NCI-H2227 (cell line): ENCODE results near the gene KLHL17.
"Not testable (repeated sequence)": the region's sequence is repeated elsewhere in the genome, so short reads cannot be mapped to it uniquely, and the experiment has no call there.

Experiments used
- DNase-seq: peaks from one replicate; lab custom pipeline; 2025; ENCODE audit not compliant: unreplicated experiment; lab: John Stamatoyannopoulos, UW

The KLHL17 gene

DNA sequence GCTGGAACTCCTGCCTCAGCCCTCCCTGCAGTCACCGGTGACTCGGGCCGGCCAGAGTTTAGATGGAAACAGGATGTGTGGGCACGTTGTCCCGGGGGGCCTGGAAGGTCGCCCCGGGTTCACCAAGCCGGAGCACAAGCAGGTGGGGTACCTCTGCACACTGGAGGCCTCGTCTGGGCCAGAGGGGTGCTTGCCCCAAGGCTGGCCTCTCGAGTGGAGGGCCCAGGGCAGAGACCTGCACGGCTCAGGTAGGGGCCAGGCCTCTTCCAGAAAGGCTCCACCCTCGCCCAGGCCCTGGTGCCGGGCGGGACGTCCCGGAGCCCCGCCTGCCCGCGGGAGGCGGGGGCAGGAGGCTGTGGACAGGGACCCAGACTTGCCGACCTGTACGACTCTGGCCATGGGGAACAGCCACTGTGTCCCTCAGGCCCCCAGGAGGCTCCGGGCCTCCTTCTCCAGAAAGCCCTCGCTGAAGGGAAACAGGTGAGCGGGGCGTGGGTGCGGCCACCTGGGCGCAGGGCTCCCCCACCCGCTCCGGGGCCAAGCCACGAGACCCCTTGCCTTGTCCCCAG, 5.8 kb downstream of the KLHL17 start, which contains the start of gene PLEKHN1:
PLEKHN1 (plus strand) TSS at position 348 of the 569 bp plus-strand sequence; CDS start at position 398, 50 bp downstream.
- no peak for DNase-seq

DNA sequence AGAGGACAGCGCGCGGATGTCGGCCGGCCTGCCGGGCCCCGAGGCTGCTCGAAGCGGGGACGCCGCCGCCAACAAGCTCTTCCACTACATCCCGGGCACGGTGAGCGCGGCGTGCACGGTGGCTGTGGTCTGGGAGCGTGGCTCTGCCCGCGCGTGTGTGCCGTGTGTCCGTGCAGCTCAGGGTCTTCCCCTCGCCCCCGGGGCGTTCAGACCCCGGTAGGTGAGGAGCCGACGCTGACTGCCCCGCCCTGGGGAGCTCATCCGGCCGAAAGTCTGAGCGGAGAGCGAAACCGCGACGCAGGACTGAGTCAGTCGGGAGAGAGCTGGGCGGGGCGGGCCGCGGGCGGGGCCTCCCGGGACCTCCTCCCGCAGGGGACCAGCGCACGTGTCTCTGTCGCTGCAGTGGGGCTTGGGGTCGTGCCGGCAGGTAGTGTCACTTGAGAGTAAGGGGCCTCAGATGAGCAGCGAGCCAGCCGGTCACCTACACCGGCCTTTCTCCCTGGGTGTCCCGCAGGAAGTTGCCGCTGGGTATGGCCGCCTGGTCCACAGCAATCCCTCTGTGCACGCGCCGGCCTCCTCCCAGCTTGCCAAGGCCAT, 6.4 kb downstream of the KLHL17 start:
- DNase-seq = peak; percentile 38

DNA sequence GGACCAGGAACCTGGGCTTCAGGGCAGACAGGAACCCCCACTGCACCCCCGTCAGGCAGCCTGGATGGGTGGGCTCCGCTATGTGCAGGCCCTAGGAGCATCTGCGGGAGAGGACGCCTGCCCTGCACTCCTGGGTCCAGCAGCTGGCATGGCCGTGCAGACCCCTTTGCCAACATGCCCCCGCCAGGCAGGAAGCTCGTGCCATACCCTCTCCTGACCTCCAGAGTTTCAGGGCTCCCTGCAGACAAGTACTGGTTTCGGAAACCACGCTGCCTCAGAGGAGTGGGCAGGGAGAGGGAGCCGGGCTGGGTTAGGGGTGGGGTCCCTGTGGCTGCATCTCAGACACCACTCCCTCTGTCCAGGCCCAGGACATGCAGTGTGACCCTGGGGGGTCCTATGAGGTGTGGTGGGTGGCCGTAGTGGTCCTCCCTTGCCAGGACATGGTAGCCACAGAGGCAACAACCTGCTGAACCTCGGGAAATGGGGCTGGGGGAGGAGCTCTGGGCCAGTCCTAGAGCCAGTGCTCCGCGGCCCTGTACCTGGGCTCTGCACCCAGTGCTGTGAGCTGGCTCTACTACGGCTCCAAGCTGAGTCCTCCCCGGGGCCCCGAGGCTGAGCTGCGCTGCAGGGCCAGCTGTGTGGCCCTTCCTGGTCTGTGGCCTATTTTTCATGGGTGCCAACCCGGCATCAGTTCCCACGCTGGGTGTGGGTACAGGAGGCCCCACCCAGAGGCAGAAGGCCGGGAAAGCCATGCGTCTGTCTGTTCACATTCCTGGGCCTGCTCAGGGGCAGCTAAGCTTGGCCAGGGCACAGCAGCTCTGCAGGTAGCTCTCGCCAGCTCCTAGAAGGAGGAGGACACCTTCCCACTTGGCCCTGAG, 7.3 kb downstream of the KLHL17 start:
- DNase-seq = no peak

DNA sequence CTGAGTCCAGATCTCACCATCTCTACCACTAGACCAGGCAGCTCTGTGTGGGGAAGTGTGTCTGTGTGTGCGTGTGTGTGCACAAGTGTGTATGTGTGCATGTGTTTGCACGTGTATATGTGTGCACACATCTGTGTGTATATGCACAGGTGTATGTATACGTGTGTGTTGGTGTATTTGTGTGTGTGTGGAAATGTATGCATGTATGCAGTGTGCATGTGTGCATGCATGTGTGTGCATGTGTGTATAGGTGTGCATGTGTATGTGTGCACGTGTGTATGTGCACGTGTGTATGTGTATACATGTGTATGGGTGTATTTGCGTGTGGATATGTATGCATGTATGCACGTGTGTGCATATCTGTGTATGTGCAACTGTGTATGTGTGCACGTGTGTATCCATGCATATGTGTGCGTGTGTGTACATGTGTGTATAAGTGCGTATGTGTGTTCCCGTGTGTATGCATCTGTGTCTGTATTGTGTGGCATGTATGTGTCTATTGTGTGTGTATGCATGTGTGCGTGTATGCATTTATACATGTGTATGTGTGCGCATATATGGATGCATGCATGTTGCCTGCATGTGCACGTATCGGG, 9.0 kb downstream of the KLHL17 start:
- DNase-seq = no peak

DNA sequence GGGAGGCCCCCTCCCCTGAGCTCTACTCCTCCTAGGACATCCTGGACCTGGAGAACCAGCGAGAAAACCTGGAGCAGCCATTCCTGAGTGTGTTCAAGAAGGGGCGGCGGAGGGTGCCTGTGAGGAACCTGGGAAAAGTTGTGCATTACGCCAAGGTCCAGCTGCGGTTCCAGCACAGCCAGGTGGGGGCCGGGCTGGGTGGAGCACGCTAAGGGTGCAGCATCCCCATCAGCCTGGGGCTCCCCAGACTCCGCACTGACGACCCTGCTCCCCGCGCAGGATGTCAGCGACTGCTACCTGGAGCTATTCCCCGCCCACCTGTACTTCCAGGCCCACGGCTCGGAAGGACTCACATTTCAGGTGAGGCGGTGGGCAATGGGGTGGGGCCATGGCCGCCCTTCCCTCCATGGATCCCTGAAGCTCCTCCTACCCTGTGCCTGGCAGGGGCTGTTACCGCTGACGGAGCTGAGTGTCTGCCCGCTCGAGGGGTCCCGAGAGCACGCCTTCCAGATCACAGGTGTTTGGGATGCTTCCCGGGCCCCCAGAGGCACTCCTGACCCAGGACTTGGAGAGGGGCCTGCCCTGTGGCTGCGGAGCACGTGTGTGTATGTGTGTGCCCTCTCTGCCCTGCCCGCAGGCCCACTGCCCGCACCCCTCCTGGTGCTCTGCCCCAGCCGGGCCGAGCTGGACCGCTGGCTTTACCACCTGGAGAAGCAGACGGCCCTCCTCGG, 10.0 kb downstream of the KLHL17 start:
- DNase-seq = no peak

DNA sequence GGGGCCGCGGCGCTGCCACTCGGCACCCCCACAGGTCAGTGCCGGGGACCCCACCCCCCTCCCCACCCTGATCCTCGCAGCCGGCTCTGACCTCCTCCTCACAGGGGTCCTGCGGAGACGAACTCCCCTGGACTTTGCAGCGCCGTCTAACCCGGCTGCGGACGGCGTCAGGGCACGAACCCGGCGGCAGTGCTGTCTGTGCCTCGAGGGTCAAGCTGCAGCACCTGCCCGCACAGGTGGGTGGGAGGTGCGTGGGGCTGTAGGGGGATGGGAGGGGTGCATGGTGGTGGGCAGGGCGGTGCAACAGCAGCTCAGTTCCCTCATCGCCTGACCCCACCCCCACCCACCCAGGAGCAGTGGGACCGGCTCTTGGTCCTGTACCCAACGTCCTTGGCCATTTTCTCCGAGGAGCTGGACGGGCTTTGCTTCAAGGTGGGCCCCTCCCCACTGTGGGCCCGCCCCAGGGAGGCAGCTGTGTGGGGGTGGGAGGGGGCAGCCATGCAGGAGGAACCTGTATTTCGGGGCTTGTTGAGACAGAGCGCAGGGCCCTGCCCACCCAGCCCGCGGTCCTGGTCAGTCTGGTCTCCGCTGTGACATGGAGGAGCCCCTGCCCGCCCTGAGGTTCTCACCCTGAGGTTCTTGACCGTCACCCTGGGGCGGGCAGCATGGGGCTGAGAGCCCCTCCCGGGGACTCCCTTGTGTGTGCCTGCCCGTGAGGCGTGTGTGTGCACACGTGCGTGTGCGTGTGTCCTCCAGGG, 10.8 kb downstream of the KLHL17 start:
- no peak for DNase-seq

DNA sequence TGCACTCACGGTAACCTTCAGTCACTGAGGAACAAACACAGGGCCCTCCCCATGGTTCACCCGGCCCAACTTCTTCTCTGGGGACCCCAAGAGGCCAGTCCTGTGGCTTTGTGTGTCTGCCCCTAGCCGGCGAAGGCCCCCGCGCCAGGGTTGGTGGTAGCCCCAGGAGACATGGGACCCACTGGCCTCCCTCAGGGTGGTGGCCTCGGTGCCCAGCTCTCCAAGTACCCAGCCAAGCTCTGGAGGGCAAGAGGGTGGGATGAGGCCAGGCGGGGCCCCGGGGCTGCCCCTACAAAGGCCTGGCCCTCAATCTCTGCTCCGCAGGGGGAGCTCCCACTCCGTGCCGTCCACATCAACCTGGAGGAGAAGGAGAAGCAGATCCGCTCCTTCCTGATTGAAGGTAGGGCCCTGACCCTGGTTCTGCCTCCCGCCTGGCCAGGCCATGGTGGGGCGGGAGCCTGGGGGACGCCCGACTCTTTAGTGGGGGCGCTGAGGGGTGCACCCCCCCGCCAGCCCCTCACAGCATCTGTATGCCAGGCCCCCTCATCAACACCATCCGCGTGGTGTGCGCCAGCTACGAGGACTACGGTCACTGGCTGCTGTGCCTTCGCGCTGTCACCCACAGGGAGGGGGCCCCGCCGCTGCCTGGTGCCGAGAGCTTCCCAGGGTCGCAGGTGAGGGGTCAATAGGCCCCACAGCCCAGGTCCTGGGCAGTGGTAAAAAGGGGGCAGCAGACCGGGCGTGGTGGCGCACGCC, 11.5 kb downstream of the KLHL17 start:
- DNase-seq = no peak

DNA sequence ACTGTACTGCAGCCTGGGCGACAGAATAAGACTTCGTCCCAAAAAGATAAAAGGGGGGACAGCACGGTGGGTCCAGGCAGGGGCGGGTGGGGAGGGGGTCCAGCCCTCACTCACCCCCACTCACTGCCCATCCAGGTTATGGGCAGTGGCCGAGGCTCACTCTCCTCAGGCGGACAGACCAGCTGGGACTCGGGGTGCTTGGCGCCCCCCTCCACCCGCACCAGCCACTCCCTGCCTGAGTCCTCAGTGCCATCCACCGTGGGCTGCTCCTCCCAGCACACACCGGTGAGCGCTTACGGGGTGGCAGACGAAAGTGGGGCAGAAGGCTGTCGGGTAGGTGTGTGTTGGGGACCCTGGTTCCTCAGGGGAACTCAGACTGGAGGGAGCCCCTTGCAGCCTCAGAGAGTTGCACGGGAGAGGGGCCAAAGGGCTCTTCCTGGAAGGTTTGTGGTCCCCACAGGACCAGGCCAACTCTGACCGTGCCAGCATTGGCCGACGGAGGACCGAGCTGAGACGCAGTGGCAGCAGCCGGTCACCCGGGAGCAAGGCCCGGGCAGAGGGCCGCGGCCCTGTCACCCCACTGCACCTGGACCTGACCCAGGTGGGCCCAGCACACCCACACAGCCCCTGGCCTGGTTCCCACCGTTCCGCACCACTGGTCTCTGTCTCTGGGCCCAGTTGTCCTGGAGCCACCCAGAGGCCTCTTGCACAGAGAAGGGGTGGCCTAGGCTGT, 12.5 kb downstream of the KLHL17 start:
- no peak for DNase-seq

DNA sequence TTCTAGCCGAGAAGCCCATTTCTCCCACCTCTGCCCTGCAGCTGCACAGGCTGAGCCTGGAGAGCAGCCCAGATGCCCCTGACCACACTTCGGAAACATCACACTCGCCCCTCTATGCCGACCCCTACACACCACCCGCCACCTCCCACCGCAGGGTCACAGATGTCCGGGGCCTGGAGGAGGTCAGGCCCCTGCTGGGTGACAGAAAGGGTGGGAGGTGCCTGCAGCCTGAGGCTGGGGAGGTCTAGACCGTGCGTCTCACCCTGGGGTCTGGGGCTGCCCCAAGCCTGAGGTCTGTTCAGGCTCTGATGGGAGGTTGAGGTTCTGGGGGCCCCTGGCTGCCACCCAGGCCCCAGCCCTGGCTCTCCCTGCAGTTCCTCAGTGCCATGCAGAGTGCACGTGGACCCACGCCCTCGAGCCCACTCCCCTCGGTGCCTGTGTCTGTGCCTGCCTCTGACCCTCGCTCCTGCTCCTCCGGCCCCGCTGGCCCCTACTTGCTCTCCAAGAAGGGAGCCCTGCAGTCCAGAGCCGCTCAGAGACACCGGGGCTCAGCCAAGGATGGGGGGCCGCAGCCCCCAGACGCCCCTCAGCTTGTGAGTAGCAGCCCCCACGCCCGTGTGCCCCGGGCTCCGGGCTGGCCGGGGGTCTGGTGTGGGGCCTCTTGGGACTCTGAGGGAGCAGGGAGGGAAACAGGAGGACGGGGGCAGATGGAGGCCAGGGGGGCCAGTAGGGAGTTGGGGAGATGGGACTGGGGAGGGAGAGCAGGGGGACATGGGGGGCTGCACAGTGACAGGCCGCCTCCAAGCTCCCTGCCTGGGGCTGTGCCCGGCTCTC, 13.3 kb downstream of the KLHL17 start:
- no peak for DNase-seq

DNA sequence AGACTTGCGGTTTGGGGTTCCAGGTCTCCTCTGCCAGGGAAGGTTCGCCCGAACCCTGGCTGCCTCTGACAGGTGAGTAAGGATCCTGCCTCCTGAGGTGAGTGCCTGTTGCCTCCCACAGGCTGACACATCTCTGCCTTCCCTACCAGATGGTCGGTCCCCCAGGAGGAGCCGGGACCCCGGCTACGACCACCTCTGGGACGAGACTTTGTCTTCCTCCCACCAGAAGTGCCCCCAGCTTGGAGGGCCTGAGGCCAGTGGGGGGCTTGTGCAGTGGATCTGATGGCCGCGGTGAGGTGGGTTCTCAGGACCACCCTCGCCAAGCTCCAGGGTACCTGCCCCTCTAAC, 13.9 kb downstream of the KLHL17 start:
- DNase-seq = no peak

DNA sequence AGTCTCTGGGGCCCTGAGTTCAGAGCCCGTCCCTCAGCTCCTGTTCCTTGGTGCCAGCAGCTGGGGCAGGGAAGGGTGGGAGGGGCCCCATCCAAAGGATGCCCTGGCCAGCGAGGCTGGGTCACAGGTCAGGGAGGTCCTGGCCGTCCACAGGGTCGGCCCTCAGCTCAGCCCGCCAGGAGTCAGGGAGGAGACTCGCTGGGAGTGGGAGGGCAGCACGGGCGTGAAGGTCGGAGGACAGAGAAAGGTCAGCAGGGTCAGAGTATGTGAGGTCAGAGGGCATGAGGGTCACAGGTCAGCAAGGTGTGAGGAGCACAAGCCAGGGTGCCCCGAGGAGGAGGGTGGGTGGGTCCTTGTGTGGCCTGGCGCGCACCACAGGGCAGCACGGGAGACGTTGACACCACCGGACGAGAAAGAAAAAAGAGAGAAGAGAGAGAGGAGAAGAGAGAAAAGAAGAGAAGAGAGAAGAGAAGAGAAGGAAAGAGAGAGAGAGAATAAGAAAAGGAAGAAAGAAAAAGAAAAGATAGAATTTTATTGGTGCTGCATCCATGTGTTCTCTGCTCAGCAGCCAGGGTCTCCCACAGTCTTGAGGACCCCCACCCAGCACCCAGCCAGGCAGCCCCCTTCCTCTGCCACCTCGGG, 14.4 kb downstream of the KLHL17 start:
- DNase-seq = no peak

DNA sequence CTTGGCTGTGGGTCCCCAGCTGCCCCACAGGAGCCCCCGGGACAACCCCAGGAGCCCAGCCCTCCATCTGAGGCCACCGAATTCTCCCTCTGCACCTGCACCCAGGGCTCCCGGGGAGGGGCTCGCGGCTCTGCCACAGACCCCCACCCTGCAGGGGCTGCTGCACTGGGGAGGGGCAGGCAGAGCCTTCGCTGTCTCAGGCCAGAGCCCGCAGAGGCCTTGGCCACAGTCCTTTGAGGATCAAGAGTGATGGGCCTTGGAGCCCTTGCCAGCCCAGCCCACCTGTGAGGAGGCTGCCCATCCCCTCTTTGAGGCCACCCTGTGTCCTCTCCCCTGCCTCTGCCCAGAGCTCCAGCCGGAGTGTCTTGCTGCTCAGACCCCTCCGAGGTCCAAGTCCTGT, 15.0 kb downstream of the KLHL17 start:
- no peak for DNase-seq

DNA sequence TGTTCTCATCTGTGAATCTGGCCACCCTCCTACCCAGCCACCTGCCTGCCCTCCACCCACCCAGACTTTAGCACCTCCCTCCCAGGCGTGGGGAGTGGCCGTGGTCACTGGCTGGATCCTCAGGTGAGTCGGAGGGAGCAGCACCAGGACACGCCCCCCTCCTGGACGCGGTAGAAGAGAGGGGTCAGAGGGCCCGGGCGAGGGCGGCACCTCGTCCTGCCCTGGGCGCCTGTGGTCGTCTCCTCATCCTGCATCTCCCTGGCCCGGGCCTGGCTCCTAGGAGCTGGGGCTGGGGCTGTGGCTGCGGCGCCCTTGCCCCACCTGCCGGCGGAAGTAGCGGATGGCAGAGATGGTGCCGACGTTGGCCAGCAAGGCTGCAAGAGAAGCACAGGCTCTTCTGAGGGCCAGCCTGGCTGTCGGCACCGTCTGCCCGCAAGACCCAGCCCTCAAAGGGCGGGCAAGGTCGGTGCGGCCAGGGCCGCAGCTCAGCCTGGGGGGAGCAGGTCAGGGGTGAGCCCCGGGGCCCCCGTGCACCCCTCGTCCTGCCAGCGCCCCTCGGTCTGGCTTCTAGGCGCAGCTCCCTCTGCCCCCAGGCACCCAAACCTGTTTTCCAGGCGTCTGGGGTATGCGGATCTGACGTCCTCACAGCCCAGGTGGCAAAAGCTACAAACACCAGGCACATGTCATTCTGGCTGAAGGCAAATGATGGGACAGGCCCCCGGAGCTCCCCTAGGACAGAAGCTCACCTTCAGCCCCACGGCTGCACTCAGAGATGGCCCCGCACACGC, 15.7 kb downstream of the KLHL17 start:
- DNase-seq = peak; percentile 82

DNA sequence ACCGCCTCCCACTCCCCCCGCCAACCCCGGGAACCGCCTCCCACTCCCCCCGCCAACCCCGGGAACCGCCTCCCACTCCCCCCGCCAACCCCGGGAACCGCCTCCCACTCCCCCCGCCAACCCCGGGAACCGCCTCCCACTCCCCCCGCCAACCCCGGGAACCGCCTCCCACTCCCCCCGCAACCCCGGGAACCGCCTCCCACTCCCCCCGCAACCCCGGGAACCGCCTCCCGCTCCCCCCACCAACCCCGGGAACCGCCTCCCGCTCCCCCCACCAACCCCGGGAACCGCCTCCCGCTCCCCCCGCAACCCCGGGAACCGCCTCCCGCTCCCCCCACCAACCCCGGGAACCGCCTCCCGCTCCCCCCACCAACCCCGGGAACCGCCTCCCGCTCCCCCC, 16.4 kb downstream of the KLHL17 start:
- not testable (repeated sequence) for DNase-seq

DNA sequence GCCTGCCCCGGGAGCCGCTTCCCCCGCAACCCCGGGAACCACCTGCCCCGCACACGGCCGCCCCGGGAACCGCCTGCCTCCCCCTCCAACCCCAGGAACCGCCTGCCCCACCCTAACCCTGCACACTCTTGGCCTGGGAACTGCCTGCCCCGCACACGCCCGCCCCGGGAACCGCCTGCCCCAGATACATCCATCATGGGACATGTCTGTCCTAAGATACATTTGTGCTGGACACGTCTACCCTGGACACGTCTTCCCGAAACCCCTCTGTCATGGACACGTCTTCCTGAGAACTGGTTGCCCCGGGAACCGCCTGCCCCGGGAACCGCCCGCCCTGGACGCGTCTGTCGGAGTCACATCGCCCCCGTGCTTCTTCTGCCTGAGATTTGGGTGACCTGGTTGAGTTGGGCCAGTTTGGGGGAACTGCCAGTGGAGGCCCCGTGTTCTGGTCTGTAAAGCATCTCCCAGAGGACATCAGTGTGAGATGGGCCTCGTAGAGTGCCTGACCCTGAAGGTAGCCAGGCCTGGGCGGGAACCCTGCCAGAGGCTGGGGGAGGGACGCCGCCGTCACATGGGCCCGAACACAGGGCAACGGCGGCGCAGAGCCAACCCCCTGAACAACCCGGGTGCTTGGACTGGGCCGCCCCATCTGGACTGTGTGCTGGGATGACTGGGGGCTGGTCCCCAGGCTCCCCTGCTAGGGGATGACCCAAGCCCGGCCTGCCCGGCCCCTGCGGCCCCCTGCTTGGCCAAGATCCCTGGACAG, 17.9 kb downstream of the KLHL17 start:
- DNase-seq = no peak
